ENCODE data around the gene STARD7. TPM values are rescaled to one million over a fixed set of nuclear protein-coding genes. Genes with fewer than 3 reads are reported as not detected.

STARD7 gene
- total and polyA plus RNA-seq, 10 of the 15 experiments (the other 5 are each of a cell fraction or from before 2014, with no cell fraction given) = 85.4 to 237 (median 153) TPM

DNA sequence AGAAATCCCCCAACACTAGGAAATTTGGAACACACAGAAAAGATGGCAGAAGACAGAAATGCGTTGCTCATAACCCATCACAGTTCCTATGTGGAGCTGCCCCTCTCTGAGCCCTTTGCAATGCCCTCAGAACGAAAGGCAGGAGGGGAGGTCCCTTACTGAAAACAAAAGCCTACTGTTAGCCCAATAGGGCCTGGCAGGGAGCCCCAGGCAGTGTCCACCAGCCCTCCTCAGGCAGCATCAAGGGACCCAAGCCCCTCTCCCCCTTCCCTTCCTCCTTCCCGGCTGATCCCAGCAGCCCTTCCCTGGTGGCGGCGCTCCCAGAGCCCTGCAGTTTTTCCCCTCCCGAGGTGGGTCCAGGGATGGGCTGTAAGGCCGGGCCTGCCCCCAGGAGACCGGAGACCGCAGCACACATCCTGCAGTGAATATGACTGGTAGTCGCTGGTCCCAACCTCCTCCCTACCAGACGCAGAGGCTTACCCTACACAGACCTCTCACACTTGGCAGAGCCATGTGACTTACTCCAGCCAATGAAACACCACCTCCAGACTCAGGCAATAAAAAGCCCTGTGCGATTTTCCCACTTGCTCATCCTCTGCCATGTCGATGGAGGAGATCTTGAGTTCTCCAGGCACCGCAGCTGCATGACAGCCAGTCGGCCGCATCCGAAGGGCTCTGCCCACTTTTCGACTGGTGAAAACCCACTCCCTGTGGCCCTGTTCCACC lies 44.0 kb downstream of the STARD7 start (continued):
- TF ChIP-seq SIN3A (IDR thresholded peaks at IDR 0.05; ENCODE audit: low read depth, low read length) (no peak), MYC (IDR thresholded peaks at IDR 0.05; ENCODE audit: insufficient read depth, insufficient read length, insufficient replicate concordance, low read length, severe bottlenecking) (no peak), EP300 (IDR thresholded peaks at IDR 0.05; ENCODE audit: borderline replicate concordance in 1 of 2, control insufficient read depth in 1 of 2, low read depth in 2 of 2, low read length in 2 of 2) (no peak; a peak in 1 of 4 replicates), E4F1 (IDR thresholded peaks at IDR 0.05; ENCODE audit: borderline replicate concordance, partially characterized antibody) (no peak), IRF3 (IDR thresholded peaks at IDR 0.05) (no peak), BMI1 (IDR thresholded peaks at IDR 0.05; ENCODE audit: borderline replicate concordance) (no peak), SIX5 (IDR thresholded peaks at IDR 0.05; ENCODE audit: low read depth, low read length, severe bottlenecking) (no peak), ZNF217 (IDR thresholded peaks at IDR 0.05) (no peak), CBFB (IDR thresholded peaks at IDR 0.05; ENCODE audit: low read depth) (peak; percentile 63), SMAD5 (IDR thresholded peaks at IDR 0.05; ENCODE audit: low read depth) (peak; percentile 73), HCFC1 (IDR thresholded peaks at IDR 0.05; ENCODE audit: low read length) (no peak), WRNIP1 (IDR thresholded peaks at IDR 0.05; ENCODE audit: borderline replicate concordance, low read depth, low read length) (no peak), CHD4 (IDR thresholded peaks at IDR 0.05) (no peak)
- TF ChIP-seq, protein P1, sequence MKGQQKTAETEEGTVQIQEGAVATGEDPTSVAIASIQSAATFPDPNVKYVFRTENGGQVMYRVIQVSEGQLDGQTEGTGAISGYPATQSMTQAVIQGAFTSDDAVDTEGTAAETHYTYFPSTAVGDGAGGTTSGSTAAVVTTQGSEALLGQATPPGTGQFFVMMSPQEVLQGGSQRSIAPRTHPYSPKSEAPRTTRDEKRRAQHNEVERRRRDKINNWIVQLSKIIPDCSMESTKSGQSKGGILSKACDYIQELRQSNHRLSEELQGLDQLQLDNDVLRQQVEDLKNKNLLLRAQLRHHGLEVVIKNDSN (IDR thresholded peaks at IDR 0.05; ENCODE audit: borderline replicate concordance, extremely low read length, insufficient read depth, low read depth, low read length) = peak; percentile 91
- TF ChIP-seq, protein P2, sequence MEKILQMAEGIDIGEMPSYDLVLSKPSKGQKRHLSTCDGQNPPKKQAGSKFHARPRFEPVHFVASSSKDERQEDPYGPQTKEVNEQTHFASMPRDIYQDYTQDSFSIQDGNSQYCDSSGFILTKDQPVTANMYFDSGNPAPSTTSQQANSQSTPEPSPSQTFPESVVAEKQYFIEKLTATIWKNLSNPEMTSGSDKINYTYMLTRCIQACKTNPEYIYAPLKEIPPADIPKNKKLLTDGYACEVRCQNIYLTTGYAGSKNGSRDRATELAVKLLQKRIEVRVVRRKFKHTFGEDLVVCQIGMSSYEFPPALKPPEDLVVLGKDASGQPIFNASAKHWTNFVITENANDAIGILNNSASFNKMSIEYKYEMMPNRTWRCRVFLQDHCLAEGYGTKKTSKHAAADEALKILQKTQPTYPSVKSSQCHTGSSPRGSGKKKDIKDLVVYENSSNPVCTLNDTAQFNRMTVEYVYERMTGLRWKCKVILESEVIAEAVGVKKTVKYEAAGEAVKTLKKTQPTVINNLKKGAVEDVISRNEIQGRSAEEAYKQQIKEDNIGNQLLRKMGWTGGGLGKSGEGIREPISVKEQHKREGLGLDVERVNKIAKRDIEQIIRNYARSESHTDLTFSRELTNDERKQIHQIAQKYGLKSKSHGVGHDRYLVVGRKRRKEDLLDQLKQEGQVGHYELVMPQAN (conservative IDR thresholded peaks at IDR 0.05) = no peak
- TF ChIP-seq, protein P3, sequence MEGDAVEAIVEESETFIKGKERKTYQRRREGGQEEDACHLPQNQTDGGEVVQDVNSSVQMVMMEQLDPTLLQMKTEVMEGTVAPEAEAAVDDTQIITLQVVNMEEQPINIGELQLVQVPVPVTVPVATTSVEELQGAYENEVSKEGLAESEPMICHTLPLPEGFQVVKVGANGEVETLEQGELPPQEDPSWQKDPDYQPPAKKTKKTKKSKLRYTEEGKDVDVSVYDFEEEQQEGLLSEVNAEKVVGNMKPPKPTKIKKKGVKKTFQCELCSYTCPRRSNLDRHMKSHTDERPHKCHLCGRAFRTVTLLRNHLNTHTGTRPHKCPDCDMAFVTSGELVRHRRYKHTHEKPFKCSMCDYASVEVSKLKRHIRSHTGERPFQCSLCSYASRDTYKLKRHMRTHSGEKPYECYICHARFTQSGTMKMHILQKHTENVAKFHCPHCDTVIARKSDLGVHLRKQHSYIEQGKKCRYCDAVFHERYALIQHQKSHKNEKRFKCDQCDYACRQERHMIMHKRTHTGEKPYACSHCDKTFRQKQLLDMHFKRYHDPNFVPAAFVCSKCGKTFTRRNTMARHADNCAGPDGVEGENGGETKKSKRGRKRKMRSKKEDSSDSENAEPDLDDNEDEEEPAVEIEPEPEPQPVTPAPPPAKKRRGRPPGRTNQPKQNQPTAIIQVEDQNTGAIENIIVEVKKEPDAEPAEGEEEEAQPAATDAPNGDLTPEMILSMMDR (IDR thresholded peaks at IDR 0.05 in 2 of 3, conservative IDR thresholded peaks at IDR 0.05 in 1 of 3; ENCODE audit: control insufficient read depth in 2 of 3, extremely low read depth in 1 of 3, insufficient read depth in 1 of 3, low read depth in 3 of 3, low read length in 3 of 3) = peak in 1 of 3 experiments; percentile 11; a peak in 2 of 6 replicates

Measured in GM12878 (cell line).